ENCODE data around the gene PAK5.

DNA sequence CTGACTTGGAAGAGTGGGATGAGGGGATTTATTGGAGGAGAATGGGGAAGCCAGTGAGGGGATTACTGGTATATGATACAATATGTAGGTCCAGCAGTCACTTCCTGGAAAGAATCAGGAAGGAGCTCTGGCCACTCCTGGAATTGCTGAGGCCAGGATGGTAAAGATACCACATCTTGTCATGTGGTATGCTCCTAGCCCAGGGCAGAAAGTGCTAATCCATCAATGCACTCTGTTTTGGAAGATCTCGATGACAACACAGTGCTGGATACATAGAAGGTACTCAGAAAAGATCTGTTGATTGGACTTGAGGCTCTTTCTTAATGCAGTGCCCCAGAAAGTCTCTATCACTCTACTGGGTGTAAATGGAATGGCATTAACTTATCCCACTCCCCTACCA is 271.9 kb downstream of the PAK5 start:
- TF ChIP-seq MEF2A (IDR thresholded peaks at IDR 0.05; ENCODE audit: borderline replicate concordance, low read depth) (no peak), EP300 (IDR thresholded peaks at IDR 0.05; ENCODE audit: borderline replicate concordance in 1 of 2, low read depth in 1 of 2, low read length in 1 of 2) (no peak), POLR2AphosphoS5 (IDR thresholded peaks at IDR 0.05; ENCODE audit: low read depth, low read length) (no peak)
- TF ChIP-seq, protein P1, sequence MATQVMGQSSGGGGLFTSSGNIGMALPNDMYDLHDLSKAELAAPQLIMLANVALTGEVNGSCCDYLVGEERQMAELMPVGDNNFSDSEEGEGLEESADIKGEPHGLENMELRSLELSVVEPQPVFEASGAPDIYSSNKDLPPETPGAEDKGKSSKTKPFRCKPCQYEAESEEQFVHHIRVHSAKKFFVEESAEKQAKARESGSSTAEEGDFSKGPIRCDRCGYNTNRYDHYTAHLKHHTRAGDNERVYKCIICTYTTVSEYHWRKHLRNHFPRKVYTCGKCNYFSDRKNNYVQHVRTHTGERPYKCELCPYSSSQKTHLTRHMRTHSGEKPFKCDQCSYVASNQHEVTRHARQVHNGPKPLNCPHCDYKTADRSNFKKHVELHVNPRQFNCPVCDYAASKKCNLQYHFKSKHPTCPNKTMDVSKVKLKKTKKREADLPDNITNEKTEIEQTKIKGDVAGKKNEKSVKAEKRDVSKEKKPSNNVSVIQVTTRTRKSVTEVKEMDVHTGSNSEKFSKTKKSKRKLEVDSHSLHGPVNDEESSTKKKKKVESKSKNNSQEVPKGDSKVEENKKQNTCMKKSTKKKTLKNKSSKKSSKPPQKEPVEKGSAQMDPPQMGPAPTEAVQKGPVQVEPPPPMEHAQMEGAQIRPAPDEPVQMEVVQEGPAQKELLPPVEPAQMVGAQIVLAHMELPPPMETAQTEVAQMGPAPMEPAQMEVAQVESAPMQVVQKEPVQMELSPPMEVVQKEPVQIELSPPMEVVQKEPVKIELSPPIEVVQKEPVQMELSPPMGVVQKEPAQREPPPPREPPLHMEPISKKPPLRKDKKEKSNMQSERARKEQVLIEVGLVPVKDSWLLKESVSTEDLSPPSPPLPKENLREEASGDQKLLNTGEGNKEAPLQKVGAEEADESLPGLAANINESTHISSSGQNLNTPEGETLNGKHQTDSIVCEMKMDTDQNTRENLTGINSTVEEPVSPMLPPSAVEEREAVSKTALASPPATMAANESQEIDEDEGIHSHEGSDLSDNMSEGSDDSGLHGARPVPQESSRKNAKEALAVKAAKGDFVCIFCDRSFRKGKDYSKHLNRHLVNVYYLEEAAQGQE (IDR thresholded peaks at IDR 0.05; ENCODE audit: low read depth, low read length), result no peak
- TF ChIP-seq, protein P2, sequence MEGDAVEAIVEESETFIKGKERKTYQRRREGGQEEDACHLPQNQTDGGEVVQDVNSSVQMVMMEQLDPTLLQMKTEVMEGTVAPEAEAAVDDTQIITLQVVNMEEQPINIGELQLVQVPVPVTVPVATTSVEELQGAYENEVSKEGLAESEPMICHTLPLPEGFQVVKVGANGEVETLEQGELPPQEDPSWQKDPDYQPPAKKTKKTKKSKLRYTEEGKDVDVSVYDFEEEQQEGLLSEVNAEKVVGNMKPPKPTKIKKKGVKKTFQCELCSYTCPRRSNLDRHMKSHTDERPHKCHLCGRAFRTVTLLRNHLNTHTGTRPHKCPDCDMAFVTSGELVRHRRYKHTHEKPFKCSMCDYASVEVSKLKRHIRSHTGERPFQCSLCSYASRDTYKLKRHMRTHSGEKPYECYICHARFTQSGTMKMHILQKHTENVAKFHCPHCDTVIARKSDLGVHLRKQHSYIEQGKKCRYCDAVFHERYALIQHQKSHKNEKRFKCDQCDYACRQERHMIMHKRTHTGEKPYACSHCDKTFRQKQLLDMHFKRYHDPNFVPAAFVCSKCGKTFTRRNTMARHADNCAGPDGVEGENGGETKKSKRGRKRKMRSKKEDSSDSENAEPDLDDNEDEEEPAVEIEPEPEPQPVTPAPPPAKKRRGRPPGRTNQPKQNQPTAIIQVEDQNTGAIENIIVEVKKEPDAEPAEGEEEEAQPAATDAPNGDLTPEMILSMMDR (IDR thresholded peaks at IDR 0.05), result no peak
- TF ChIP-seq, protein P3, sequence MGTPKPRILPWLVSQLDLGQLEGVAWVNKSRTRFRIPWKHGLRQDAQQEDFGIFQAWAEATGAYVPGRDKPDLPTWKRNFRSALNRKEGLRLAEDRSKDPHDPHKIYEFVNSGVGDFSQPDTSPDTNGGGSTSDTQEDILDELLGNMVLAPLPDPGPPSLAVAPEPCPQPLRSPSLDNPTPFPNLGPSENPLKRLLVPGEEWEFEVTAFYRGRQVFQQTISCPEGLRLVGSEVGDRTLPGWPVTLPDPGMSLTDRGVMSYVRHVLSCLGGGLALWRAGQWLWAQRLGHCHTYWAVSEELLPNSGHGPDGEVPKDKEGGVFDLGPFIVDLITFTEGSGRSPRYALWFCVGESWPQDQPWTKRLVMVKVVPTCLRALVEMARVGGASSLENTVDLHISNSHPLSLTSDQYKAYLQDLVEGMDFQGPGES (IDR thresholded peaks at IDR 0.05; ENCODE audit: low read depth, low read length), result no peak

Data from SK-N-SH (cell line).